Right atrium auricular region (tissue), 2 donors: ENCODE results near the gene RAB6B. TPM values are rescaled to one million over a fixed set of nuclear protein-coding genes. Genes with fewer than 3 reads are reported as not detected.
A peak's percentile ranks its signal among the peaks of the same experiment; 100 is the strongest.

ENCODE experiments used
- DNase-seq: peaks from one replicate; pipeline ENCODE4 v3.0.0-alpha.2; 2019; ENCODE audit warnings: low spot score
- H3K27ac ChIP-seq, 2 donors: fragments of 200-600 bp; sonication (generic); 1 replicate in 1 of 2; 2 replicates in 1 of 2; pipeline ENCODE4 v1.5.1; 2016 to 2019
- H3K27me3 ChIP-seq, 2 donors: fragments of 200-600 bp; sonication (generic); one replicate each; pipeline versions ENCODE4 v1.5.1 to v1.6.0; 2017 to 2019
- H3K36me3 ChIP-seq: fragments of 200-600 bp; sonication (generic); one replicate; pipeline ENCODE4 v1.5.1; 2016
- H3K4me1 ChIP-seq, 2 donors: fragments of 200-600 bp; sonication (generic); one replicate each; pipeline versions ENCODE4 v1.5.1 to v1.6.0; 2017 to 2019
- H3K4me3 ChIP-seq, 2 donors: fragments of 200-600 bp; sonication (generic); 1 replicate in 1 of 2; 2 replicates in 1 of 2; pipeline ENCODE4 v1.5.1; 2017 to 2019; ENCODE audit warnings: mild to moderate bottlenecking in 1 of 2, moderate library complexity in 1 of 2
- H3K9me3 ChIP-seq, 2 donors: fragments of 200-600 bp; sonication (generic); one replicate each; pipeline ENCODE4 v1.5.1; 2019
- CTCF ChIP-seq, 2 donors: fragments of 200-600 bp; sonication (generic); IDR thresholded peaks; one replicate each; pipeline ENCODE4 v1.5.1; 2019; ENCODE audit warnings: antibody characterized with exemption in 2 of 2
- total RNA-seq, 2 donors: library from RNA; depleted of rRNA; stranded (reverse); fragments of >200 nt; gene quantifications; one replicate each; pipeline ENCODE4 v1.1.0, GENCODE V29; 2016

The RAB6B gene
- total RNA-seq, 2 donors from 2014 or later, result 9.5 to 11.5 TPM

DNA sequence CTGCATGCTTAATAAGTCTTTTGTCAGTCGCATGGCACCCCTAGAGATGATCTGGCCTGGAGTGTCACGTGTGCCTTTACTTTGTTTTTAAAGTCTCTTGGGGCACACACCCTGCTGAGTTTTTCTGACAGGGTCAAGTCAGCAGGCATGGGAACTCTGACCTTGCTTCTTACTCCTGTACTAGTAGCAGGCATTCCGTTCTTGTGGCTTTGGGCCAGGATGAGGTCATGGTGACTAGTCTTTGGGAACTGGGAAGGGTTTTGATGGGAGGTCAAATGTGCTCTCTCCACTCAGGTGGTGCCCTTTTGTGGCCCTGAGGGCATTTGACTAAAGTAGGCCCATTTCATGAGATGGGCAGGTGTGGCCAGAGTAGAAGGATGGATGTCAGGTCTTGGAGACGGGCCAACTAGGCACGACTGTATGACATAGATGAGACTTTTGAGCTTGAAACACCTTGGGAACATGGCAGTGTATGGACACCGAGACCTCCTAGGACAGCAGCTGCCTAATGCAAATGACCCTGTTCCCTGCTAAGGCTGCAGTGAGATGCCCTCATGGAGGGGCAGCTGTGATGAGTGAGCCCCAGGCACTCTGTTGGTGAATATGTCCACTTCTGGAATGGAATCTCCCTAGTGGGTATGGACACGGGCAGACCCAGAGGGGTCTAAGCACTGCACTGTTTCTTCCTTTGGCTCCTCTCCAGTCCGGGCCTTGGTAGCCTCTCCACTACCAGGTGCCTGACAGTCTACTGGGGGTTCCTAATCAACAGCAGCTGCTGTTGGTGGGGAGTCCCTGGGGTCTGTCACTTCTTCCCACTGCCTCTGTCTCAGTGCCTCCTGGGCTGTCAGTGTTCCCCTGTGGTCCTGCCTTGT, 73.7 kb downstream of the RAB6B start:
- Histone ChIP-seq H3K27ac (no peak overlapping the region), H3K9me3 (no peaks in the 10 kb centered on the region), H3K4me1 (no peaks in the 10 kb centered on the region), H3K4me3 (no peak overlapping the region), H3K27me3 (no peaks in the 10 kb centered on the region), H3K36me3 (peaks cover 29% of the 10 kb centered on the region)
- DNase-seq, result peak; percentile 86
- peak in 1 of 2 donors; percentile 15 for TF ChIP-seq CTCF (IDR thresholded peaks at IDR 0.05)

GRCh38 chr3:133820889-133821675, 74.6 kb downstream of the RAB6B start:
- Histone ChIP-seq H3K36me3 (peaks cover 38% of the 10 kb centered on the region), H3K27me3 (no peaks in the 10 kb centered on the region), H3K4me1 (no peaks in the 10 kb centered on the region), H3K9me3 (no peaks in the 10 kb centered on the region), H3K4me3 (no peak overlapping the region), H3K27ac (no peak overlapping the region)
- no peak for DNase-seq
- no peak for TF ChIP-seq CTCF (IDR thresholded peaks at IDR 0.05)

DNA sequence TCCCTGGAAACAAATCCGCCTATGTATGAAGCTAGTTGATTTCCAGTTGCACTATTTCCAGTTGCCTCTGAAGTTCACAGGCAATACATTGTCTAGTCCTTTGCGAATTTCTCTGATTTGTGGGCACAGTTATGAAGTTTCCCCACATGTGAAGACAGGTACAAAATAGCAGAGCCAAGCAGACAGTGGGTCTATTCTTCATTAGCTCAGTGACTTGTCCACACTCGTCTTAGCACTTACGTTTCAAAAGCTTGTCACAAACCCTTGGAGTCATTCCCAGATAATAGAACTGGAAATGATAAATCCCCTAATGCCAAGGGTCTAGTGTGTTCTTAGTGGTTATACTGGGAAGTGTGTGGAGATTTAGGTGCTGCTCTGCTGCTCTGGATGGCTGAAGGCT, 75.6 kb downstream of the RAB6B start:
- Histone ChIP-seq H3K36me3 (peaks cover 48% of the 10 kb centered on the region), H3K27me3 (no peaks in the 10 kb centered on the region), H3K27ac (no peak overlapping the region), H3K4me3 (no peak overlapping the region), H3K4me1 (no peaks in the 10 kb centered on the region), H3K9me3 (no peaks in the 10 kb centered on the region)
- TF ChIP-seq CTCF (IDR thresholded peaks at IDR 0.05), result no peak
- no peak for DNase-seq

GRCh38 chr3:133815386-133815785, 80.3 kb downstream of the RAB6B start:
- peaks cover 46% of the 10 kb centered on the region for H3K36me3 ChIP-seq

GRCh38 chr3:133812872-133813271, 82.8 kb downstream of the RAB6B start:
- DNase-seq, result no peak
- no peak overlapping the region for H3K27ac ChIP-seq
- TF ChIP-seq CTCF (IDR thresholded peaks at IDR 0.05), result no peak
- no peaks in the 10 kb centered on the region for H3K27me3 ChIP-seq
- no peaks in the 10 kb centered on the region for H3K4me1 ChIP-seq
- peaks cover 38% of the 10 kb centered on the region for H3K36me3 ChIP-seq
- no peak overlapping the region for H3K4me3 ChIP-seq
- no peaks in the 10 kb centered on the region for H3K9me3 ChIP-seq

More at GRCh38 chr3:133815386-133815785, 80.3 kb downstream of the RAB6B start:
- no peaks in the 10 kb centered on the region for H3K4me1 ChIP-seq
- no peak for TF ChIP-seq CTCF (IDR thresholded peaks at IDR 0.05)
- H3K27ac ChIP-seq, result no peak overlapping the region
- H3K27me3 ChIP-seq, result no peaks in the 10 kb centered on the region
- no peak for DNase-seq
- no peaks in the 10 kb centered on the region for H3K9me3 ChIP-seq
- no peak overlapping the region for H3K4me3 ChIP-seq
